Daoy (cell line): ENCODE data around the gene CCDC106. TPM values are rescaled to one million over a fixed set of nuclear protein-coding genes. Genes with fewer than 3 reads are reported as not detected.

ENCODE experiments used
- DNase-seq: peaks from one replicate; pipeline ENCODE4 v3.0.0-alpha.2; 2015; ENCODE audit warnings: low read depth
- total RNA-seq: library from RNA; depleted of rRNA; stranded (reverse); fragments of >200 nt; shearing (Covaris generic); gene quantifications from 2 replicates; pipeline ENCODE4 v1.2.3, GENCODE V29; 2014

CCDC106 gene
- total RNA-seq, 1 experiment from 2014 or later, result 8.6 TPM

DNA sequence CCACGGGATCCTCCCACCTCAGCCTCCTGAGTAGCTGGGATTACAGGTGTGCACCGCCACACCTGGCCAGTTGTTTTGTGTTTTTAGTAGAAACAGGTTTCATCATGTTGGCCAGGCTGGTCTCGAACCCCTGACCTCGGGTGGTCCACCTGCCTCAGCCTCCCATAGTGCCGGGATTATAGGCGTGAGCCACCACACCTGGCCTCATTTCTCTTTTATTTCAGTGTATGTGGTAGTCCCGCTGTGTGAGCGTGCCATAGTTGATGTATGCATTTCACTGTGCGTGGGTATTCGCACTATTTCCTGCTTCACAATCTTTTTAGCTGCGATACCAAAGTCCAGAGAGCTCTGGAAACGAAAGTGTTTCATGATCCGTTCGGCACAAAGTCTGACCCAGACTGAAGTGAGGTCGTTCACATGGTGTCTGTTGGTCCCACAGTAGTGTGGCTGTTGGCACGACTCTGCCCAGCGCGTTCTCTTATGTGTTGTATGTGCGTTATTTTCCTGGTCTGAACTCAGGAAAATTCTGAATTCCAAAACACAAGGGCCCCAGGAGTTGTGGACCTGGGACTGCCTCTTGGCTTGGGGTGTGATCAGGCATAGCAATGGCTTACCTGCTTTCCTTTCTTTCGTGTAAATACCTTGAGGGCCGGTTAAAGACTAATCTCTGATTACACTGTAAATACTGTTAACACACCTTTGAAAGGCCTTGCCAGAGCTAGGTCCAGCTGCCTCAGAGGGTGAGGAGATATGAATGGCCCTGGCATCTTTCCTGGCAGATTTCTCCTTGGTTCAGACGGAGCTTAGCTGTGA is 35.6 kb downstream of the CCDC106 start:
- DNase-seq, result no peak

- DNase-seq, result no peak
These were observed 37.1 kb downstream of the CCDC106 start for GRCh38 chr19:55684946-55685681.

GRCh38 chr19:55685776-55686175 is 37.8 kb downstream of the CCDC106 start:
- DNase-seq, result no peak

- no peak for DNase-seq
These were observed 38.5 kb downstream of the CCDC106 start for GRCh38 chr19:55686311-55687050.

DNA sequence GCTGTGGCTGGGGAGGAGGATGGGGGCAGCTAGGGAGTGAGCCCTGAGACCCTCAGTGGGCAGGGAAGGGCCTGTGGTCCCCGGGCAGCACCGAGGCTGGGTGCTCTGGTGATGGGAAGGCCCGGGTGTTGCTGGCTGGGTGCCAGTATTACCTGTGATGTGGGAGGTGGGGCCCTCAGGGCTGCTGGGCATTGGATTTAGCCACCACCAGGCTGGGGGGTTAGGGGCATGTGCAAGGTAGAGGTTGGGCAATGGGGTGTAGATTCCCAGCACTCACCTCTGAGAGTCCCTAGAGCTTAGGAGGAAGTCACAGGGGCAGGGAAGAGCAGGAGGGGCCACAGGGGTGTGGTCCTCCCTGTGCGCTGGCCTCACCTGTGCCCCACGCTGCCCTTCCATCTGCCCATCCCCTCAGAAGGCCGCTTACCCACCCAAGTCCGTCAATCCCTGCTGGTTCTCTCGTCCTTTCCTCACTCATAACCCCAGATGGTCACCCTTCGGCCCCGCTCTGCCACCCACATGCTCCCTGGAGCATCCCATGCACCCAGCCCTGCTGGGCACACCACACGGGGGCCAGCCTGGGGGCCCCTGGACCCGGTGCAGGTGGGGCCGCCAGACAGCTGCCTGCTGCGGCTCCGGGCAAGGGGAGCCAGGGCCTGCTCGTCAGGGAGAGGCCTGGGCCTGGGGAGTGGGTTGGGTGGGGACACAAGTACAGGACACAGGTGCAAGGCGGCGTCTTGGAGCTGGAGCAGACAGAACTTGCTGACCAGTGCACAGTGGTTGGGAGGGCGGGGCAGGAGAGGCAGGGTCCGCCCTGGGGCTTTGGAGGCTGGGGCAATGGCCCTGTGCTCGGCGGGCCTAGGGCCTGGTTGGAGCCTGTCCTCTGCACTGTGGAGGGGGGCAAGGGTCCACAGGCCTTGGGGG is 39.5 kb downstream of the CCDC106 start:
- DNase-seq, result no peak

GRCh38 chr19:55688422-55689218 is 40.6 kb downstream of the CCDC106 start:
- no peak for DNase-seq

DNA sequence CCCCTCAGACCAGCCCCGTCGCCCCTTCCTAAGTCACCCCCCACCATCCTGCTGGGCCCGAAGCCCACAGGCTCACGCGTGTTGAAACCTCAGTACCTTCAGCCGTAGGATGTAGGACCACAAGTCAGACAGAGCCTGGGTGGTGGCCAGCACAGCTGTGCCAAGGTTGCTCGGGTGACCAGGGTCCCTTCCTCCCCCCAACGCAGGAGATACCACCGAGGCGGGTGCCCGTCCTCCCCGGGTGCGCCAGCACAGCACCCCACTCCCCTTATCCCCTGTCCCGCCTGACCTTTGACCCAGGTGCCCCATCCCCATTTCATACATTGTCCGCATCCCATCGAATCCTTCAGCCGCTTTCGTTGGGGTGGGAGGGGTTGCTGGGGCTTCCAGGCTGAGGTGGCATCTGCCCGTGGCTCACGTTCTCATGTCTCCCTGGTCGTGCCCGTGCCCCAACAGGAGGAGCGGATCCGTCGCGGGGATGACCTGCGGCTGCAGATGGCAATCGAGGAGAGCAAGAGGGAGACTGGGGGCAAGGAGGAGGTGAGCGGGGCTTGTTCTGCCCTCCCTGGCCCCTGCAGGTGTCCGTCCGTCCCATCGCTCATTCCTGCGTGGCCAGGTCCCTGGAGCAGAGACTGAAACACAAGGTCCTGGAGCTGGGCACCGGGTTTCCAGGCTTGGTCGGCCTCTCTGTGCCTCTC is 41.5 kb downstream of the CCDC106 start:
- DNase-seq, result no peak

GRCh38 chr19:55690109-55690768 is 42.2 kb downstream of the CCDC106 start:
- no peak for DNase-seq

DNA sequence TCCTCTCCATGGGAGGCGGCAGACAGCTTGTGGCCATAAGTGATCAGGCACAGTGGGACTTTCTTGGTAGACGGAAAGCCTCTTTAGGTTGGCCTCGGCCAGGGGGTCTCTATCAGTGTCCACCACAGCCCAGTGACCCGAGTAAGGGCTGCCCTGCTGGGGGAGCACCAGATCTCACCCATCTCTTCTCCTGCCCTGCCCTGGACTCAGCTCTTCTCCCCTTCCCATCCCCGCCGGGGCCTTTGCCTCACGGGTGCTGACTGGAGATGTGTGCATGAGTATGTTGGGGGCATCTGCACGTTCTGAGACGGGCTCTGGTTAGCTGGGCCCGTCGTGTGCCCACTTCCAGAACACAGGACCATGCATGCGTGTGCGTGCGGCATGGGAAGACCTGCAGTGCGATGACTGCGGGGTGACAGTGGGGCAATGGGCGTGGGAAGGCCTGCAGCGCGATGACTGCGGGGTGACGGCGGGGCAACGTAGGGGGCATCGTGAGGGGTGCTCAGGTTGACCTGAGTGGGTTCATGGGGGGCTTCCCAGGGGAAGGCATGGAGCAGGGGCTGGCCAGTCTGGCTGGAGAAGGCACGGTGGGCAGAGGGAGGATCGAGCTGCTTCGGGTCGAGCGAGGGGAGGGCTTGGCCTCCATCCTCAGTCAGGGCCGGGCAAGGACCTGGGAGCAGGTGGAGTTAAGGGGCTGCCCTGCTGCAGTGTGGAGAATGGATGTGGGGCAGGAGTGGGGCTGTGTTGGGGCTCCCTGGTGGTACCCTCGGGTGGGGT is 42.9 kb downstream of the CCDC106 start:
- DNase-seq, result no peak

DNA sequence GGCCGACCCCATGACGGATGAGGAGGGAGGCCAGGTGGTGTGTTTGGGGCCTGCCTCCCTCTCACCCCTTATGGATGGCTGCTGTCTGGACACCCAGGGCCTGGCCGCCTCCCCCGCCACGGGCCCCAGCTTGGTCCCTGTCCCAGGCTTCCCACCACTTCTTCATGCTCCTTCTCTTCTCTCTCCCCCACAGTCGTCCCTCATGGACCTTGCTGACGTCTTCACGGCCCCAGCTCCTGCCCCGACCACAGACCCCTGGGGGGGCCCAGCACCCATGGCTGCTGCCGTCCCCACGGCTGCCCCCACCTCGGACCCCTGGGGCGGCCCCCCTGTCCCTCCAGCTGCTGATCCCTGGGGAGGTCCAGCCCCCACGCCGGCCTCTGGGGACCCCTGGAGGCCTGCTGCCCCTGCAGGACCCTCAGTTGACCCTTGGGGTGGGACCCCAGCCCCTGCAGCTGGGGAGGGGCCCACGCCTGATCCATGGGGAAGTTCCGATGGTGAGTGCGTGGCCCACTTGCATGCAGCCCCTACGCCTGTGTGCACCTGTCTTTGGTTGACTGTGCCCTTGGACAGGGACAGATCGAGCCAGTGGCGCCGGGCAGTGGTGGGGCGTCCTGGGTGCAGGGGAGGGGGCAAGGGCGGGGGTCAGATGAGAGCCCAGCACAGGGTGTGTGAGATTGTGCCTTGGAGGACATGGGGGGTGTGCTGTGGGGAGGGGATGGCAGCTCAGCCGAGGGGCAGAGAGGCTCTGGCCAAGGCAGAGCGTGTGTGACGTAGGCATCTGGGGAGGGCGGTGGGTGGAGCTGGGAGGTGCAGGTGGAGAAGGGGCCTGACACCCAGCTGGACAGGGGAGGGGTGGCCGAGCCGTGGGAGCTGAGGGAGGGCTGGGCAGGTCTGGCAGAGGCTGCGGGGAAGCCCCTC is 43.8 kb downstream of the CCDC106 start:
- DNase-seq, result no peak

DNA sequence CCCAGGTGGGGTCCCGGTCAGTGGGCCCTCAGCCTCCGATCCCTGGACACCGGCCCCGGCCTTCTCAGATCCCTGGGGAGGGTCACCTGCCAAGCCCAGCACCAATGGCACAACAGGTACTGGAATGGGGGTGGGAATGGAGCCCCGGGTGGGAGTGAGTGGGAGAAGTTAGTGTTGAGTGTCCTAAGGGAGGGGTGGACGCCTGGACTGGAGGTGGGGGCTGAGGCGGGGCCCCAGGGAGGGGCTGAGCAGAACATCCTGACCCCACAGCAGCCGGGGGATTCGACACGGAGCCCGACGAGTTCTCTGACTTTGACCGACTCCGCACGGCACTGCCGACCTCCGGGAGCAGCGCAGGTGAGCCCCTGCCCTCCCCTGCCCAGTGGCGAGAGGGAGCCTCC is 44.7 kb downstream of the CCDC106 start:
- no peak for DNase-seq

DNA sequence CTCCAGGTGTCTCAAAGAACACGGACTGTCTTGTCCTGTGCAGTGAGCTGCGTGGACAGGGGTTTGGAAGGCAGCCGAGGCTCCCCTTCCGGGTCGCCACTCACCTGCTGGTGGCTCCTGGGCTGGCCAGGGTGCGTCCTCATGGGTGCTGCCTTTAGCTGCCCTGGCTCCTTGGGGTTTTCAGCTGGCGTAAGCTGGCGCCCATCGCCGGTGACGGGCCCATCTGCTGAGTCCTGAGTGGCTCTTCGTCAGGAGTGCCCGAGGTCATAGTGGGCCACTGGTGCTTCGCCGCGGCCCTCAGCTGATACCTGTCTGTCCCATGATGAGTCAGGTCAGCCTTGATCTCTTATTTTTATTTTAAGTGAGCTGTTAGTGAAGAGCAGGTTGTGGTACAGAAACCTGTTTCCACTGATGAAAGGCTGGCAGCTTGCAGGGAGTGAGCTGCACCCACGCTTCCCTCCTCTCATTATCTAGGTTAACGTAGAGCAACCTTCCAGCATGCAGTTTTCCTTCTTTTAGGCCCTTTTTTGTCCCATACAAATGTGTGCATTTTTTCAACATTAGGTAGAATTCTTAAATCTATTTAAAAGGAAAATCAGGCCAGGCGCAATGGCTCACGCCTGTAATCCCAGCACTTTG is 45.4 kb downstream of the CCDC106 start:
- DNase-seq, result no peak

- DNase-seq, result no peak
These were observed 46.2 kb downstream of the CCDC106 start for GRCh38 chr19:55694241-55694655.

GRCh38 chr19:55694656-55695491 is 46.9 kb downstream of the CCDC106 start:
- DNase-seq, result no peak

GRCh38 chr19:55695511-55696290 is 47.7 kb downstream of the CCDC106 start:
- DNase-seq, result no peak
